Activated CD8-positive, alpha-beta memory T cell treated with anti-CD3 and anti-CD28 coated beads, Interleukin-2, amount 50 U/mL, for 48 hours (primary cell): ENCODE results near the gene PEX7.
"Not testable (repeated sequence)": the region's sequence is repeated elsewhere in the genome, so short reads cannot be mapped to it uniquely, and the experiment has no call there.

Experiments
- DNase-seq: peaks from one replicate; pipeline ENCODE4 v3.0.0-alpha.2; 2020

The PEX7 gene, protein sequence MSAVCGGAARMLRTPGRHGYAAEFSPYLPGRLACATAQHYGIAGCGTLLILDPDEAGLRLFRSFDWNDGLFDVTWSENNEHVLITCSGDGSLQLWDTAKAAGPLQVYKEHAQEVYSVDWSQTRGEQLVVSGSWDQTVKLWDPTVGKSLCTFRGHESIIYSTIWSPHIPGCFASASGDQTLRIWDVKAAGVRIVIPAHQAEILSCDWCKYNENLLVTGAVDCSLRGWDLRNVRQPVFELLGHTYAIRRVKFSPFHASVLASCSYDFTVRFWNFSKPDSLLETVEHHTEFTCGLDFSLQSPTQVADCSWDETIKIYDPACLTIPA

DNA sequence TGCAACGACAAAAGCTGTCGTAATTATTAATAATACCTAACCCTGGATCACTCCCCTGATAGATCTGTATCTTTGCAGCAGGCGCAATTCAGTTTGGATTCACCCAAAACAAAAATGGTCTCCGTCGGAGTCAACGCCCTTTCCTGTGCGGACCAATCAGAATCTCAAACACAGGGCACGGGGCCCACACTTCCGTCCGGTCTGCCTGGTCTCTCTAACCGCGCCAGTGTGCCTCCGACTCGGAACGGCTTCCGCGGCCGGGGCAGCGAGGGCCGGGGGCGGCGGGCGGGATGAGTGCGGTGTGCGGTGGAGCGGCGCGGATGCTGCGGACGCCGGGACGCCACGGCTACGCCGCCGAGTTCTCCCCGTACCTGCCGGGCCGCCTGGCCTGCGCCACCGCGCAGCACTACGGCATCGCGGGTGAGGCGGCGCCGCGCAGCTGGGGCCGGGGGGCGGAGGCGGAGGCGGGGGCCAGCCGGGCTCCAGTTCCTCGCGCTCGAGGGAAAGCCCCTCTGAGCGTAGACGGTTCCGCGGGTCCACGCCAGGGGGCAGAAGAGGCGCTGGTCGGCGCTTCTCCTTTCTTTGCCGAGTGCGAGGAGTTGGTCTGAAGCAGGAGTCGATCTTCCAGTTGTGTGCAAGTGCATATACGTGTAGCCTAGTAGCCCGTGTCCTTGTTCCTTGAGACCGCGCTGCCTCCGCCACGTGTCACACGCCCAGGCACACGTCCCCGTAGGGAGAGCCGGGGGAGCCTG is at the start of gene PEX7:
Gene PEX7 (plus strand): TSS at position 217 of the 752 bp plus-strand sequence. CDS start 74 bp downstream, at position 291.
- peak; percentile 91 for DNase-seq

DNA sequence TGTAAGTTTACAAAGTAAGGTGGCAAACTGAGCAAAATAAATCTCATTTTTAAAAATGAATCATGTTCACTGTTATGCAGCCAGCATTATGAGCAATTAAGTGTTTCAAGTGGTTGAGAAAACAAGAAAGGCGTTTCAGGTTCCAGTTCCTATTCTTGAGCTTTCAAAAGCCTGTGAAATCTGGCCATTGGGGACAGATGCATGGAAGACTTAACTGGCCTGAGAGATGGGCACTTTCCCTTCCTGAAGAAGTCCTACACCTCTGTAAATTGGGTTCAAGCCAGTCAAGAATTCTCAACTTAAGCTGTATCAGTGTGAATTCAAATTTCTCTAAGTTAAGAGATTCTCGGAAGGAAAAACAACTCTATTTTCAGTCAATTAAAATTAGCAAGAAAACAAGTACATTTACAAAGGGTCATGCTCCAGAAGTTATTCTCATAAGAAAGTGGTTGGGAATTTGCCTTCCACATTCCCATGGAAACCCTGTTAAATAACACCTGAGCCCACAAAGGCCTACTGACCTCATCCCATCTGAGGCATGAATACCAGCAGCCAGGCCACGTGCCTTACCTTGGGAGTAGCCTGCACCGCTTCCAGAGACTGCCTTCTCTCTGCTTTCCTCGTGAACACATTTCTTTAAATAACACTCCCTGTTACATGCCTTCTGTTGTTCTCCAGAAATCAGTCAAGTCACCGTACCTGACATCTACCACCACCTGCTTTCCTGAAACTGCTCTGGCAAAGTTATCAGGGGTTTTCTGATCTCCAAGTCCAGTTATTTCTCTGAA is 49.5 kb upstream of the PEX7 start:
- no peak for DNase-seq

DNA sequence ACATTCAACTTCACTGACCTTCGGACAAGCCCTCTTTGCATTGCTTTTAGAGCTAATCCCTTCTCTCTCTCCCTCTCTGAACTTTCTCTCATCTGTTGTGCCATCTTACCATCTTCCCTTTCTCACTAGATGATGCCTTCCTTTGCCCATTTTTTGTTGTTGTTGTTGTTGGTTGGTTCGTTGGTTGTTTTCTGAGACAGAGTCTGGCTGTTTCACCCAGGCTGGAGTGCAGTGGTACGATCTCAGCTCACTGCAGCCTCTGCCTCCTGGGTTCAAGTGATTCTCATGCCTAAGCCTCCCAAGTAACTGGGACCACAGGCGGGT is 49.0 kb upstream of the PEX7 start:
- no peak for DNase-seq

DNA sequence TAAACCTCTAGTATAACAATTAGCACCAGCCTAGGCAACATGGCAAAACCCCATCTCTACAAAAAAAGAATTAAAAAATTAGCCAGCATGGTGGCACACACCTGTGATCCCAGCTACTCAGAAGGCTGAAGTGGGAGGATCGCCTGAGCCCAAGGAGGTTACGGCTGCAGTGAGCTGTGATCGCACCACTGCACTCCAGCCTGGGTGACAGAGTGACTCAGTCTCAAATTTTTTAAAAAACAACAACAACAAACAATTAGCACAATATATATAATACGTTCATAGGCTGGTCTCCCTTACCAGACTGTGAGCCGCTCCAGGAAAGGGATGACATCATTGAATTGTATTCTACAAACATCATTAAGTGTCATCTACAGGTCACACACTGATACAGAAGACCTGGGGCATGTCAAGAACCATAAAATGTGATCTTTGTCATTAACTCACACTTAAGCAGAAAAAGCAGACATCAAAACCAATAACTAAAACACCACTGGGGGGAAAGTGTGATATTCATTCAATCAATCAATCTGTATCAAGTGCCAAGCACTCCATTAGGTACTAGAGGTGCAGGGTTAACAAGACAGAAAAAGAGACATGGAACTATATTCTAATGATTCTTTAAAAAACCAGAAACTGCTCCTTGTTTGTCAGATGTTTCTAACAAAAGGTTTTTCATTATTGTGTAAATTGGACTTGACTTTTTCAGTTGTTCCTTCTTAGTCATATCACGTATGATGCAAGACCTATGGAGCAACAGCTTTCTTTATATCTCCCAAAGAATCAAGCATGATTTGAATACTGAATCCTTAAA is 48.0 kb upstream of the PEX7 start:
- no peak for DNase-seq

DNA sequence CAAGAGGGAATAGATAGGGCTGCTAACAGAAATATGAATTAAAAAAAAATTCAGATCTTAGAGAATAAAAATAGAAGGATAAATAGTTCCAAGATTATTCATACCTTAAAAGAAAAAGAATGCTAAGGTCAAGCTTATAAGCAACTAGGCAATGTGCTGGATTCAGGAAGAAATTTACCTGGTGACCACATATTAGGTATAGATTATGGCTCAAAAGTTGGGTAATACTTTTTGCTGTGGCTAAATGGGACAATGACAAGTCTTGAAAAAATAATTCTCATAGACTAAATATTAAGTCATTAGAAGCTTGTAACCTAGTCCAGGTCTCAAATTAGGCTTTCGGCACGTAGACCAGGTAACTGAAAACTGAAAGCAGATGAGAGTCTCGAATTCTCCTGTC is 47.3 kb upstream of the PEX7 start:
- DNase-seq: no peak

DNA sequence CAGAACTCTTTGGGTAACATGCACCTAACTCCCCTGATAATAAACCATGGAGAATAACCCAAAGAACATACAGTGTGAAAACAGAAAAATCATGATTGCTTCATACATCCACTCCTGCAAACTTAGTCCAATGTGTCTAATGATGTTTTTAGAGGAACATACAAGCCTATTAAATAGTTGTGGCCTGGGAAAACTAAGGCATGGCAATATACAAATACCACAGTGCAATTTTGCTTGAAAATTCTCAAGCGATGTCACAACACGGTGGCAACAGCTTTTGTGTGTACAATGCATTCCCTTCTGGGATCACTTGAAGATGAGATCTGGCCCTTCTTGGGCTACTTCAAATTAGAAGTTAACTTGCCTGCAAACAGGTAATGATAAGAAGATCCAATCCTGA is 46.8 kb upstream of the PEX7 start:
- no peak for DNase-seq

DNA sequence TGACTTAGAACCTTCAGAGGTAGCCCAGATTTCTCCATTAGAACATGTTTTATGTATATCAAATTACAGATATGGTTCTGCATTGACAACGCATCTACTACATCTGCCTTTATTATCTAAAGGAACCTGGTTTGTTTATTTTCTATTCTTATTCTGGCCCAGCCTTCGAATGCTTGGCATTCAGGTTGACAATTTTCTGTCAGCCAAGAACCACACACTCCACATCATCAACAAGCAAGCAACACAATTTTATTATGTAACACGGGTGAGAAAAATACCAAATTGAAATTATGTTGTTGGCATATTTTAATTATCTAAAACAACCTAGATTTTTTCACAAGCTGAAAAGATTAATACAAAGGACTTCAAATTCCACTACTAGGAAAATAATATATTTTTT is 44.7 kb upstream of the PEX7 start:
- DNase-seq: no peak

DNA sequence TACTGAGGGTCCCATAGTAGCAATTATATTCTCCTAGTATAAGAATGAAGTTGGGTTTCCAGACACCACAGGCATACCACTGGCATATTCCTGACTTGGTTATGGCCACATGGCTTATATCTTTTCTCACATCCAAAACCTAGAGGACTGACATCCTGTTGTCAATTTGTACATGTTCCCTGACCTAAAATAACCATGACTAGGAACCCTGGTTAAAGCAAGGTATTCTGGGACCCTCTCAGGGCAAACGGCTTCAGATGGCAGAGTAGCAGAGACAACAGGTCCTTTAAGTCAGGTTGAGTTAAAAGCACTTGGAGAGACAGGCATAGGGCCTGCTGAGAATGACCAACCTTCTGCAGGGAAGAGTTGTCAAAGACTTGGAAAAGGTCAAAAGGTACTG is 42.7 kb upstream of the PEX7 start:
- no peak for DNase-seq

DNA sequence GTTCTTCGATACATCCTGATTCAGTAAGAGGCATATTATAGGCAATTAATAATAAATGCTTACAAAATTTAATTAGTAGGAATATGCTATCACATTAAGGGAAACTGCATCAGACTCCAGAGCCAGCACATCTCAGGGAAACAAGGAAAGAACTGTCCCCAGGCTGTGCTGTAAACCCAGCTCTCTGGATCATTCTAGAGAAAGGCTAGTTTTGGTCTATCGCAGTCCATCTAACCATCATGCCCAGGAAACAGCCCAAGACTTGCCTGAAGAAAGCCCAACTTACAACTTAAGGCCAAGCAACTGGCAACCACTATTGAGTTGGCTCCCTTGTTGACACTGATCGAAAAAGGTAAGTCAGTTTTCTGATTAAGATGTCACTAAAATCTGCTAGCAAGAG is 41.4 kb upstream of the PEX7 start:
- DNase-seq: no peak

DNA sequence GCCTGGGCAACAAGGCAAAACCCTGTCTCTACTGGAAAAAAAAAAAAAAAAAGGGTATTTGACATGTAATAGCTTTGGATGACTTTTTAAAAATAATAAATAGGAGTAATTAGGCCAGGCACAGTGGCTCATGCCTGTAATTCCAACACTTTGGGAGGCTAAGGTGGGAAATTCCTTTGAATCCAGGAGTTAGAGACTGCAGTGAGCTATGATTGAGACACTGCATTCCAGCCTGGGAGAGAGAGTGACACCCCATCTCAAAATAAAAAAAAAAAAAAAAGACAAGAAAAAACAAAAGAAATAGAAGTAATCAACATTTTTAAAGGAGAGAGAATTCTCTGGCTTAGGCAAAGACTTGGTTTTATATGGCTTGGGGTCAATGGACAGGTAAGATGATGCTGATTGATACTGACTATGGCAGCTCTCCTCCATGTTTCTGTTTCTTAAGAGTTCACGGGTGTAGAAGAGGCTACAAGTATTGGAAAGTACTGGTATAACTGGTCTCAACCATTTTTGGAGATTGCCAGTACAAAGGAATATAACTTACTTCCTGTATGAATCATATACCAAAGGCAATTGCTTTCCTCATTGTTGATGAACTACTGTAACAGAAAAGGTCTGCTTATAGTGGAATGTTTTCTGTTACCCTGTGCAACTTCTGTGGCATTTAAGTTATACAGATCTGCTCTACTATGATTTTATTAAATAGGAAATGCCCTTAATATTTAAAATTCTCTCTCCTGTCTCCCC is 40.2 kb upstream of the PEX7 start:
- no peak for DNase-seq

DNA sequence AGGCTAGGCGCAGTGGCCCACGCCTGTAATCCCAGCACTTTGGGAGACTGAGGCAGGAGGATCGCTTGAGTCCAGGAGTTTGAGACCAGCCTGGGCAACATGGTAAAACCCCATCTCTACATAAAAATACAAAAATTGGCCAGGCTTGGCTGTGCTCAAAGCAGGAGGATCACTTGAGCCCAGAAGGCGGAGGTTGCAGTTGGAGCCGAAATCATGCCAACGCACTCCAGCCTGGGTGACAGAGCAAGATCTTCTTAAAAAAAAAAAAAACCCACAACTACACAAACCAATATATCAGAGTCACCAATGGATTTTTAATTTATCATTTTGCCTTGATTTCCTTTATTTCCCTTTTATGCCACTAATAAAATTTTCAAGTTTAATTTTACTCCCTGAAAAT is 39.4 kb upstream of the PEX7 start:
- DNase-seq: no peak

DNA sequence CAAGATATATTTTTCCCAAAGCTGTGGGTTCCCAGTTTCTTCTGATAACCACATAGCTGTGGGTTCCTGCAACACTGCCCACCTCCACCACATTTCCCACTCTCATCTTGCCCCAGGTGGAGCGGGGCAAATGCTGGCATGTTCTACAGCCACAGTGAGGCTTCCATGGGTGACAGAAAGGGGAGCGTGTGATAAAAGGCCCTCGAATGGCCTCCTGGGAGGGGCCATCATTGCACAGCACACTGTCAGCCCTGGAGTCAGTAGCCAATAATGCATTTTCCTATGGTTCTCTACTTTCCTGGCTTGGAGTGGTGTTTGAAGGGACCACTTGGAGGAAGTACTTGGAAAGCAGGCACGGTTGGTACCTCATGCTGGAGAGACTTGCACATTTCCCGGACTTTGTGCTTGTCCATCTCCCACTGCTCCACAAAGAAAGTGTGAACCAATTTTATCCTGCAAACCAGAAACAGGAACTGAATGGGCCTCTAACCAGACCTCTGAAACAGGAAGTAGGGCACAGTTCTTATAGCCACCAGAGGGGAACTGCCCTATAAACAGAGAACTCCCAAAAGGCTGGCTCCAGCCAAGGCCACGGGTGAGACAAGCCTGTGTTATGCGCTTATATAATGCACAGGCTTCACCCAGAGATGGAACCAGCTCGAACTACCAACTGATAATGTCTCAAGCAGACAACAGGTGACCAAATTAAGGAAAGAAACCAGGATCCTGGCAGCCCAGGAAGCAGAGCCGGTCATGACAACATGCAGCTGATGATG is 38.7 kb upstream of the PEX7 start:
- DNase-seq: no peak

DNA sequence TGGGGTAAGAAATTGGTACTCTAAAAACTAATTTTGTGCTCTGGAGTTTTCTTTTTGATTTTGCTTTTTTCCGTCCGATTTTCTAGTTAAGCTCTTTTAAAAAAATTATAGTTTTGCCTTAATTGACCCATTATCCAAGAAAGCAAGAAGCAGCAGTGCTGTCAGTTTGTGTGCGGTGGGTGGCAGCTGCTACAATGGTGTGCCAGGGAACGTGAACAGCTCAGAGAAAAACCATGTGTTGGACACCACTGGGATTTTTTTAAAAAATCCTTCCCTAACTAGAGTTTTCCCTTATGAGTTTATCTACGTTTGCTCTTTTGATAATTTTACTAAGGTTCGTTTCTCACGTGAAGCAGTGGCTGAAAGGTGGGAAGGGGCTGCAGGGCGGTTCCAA is 38.1 kb upstream of the PEX7 start:
- no peak for DNase-seq

DNA sequence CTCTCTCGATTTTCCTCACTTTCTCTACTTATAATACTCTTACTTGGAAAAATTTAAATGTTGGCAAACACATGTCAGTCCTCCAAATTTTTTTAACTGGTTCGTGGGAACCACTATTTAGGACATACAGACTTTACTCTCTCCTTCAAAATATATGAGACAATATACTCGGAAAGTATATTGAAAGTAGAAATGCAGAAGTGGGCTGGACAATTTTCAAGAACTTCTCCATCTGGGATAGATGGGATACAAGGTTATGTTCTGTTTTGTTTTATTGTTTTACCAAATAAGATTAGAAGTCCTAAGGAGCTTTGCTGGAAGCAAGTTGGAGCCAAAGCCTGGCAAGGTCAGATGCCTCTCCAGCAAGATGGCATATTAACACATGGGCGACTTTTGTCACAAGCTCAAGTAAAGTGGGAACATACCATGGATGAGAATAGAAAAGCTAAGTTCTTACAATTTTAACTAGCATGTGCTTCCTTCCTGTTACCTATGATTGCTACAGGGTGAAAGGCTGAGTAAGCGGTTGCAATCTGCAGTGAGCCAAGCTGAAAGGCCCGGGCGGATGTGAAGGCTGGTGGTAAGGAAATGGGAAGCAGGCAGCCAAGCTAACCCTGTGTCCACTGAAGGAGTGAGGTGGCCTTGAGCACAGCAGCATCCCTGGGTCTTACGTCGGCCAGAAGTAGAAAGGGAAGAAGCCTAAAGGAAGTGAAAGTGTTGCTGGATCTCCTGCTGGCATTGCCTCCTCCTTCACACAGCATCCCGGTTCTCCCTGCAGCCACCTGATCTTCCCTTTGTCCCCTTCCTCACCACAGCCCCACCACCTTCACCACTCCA is 37.3 kb upstream of the PEX7 start:
- DNase-seq: peak; percentile 59

DNA sequence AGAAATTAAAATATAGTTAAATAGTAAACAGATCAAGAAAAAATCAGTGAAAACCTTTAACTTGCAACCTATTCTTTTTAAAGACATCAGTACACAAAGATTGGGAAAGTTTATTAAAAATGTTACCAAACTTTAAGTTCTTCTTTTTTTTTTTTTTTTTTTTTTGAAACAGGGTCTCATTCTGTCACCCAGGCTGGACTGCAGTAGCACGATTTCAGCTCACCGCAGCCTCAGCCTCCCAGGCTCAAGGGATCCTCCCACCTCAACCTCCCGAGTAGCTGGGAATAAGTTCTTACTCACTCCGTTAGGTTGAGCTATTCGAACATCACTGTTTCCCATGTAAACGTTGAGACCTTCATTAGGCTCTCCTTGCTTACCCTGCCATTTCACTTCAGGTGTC is 35.7 kb upstream of the PEX7 start:
- no peak for DNase-seq

DNA sequence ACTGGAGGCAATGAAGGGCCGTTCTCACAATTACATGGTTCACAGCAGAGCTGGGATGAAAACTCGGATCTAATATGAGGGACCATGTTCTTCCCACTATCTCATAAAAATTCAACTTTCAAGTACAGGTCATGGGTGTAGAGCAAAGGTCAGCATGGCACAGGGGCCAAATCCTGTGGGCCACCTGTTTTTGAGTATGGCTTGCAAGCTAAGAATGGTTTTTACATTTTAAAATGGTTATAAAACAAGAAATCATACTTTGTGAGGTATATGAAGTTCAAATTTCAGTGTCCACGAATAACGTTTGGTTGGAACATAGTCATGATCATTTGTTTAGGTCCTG is 34.7 kb upstream of the PEX7 start:
- DNase-seq: no peak

DNA sequence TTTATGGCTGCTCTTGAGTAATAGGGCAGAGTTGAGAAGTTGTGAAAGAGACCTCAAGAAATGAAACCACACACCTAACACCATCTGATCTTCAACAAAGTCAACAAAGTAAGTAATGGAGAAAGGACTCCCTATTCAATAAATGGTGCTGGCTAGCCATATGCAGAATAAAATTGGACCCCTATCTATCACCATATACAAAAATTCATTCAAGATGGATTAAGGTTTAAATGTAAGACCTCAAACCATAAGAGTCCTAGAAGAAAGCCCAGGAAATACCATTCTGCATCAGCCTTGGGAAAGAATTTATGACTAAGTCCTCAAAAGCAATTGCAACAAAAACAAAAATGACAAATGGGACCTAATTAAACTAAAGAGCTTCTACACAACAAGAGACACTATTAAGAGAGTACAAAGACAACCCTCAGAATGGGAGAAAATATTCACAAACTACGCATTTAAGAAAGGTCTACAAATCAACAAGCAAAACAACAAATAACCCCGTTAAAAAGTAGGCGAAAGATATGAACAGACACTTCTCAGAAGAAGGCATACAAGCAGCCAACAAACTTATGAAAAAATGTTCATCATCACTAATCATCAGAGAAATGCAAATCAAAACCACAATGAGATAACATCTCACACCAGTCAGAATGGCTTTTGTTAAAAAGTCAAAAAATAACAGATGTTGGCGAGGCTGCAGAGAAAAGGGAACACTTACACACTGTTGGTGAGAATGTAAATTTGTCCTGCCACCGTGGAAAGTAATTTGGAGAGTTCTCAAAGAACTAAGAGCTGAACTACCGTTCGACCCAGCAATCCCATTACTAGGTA is 34.1 kb upstream of the PEX7 start:
- DNase-seq: no peak

DNA sequence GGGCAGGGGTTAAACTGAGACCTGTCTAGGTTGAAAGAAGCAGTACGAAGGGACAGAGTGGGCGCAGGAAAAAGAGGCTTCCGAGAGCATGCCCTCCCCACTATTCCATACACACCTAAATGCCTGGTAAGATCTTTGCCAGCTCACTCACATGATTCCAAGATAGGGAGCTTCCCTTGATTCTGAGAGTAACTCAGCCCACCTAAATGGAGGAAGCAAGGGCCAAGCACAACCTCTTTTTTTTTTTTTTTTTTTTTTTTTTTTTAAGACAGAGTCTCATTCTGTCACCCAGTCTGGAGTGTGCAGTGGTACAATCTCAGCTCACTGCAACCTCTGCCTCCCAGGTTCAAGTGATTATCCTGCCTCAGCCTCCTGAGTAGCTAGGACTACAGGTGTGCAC is 33.0 kb upstream of the PEX7 start:
- not testable (repeated sequence) for DNase-seq

DNA sequence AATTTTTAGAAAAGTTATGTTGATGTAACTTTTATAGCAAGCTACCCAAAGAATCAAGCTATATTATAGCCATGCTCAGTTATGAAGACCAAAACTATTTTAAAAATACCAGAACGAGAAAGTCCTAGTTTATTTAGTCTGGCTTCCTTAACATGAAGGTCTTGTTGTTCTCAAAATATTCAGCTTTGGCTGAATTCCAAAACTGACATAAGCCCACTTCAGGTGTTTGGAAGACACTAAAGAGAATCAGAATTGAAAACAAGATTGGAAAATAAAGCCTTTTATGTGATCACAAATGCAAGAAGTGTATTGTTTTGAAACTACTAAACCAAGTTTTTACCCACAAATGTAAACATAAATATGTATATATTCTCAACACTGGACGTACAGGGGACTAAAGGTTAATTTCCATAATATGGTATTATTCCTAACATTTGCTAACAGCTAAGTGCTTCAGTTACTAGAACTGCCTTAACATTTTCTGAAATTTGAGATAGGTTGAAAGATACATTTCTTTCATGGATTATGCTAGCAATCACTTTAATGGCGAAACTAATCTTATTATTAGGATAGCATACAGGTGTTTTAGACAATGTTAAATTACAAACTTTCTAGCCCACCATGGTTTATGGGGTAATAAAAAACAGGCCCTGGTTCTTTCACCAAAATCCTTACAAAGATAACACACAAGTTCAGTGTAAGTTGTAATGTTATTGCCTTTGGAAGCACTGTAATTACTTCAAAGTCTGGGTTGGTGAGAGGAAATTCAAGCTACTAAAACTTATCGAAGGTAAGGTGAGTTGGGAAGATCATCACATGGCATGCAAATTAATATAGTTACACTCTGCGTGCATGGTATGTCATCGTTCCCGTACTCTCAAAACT is 31.7 kb upstream of the PEX7 start:
- DNase-seq: no peak
